Stimulated activated CD8-positive, alpha-beta memory T cell treated with anti-CD3 and anti-CD28 coated beads, Interleukin-15, amount 100 ng/mL, for 48 hours (primary cell): ENCODE measurements around the gene PCNA.
"Not testable (repeated sequence)": the region's sequence is repeated elsewhere in the genome, so short reads cannot be mapped to it uniquely, and the experiment has no call there.

Experiments
- DNase-seq, 2 donors: peaks; one replicate each; pipeline ENCODE4 v3.0.0-alpha.2; 2020; ENCODE audit warnings: low read depth in 2 of 2

The PCNA gene

DNA sequence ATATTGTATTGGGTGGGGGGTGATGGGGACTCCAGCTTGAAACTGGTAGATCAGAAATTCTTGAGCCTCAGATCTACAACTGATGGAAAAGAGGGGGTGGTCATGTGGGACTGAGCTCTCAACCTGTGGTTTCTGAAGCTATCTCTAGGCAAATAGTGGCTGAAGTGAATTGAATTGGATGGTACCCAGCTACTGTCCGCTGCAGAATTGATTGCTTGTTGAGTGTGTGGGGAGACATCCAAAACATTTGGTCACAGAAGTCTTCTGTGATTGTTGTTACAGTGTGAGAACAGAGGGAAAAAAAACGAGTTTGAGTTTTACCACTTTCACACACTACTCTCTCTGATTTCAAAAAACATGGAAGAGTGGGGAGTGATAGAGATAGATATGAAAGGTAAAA, 21.9 kb upstream of the PCNA start:
- no peak for DNase-seq

DNA sequence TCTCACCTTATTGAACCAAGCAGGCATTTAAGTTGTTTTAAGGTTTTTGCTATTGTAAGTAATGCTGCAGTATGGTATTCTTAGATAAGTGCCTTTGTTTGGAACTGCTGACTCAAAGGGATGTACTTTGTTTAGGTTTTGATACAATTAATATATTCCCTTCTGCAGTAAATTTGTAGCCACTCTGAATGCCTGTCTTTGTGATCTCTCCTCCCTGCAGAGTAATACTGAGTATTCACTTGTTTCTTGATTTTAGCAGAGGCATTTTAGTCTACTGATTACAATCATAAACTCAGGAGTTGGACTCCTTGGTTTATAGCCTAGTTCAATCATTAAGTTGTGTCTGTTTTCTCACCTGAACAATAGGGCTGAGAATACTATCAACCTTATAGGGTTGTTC, 20.4 kb upstream of the PCNA start:
- DNase-seq: no peak

DNA sequence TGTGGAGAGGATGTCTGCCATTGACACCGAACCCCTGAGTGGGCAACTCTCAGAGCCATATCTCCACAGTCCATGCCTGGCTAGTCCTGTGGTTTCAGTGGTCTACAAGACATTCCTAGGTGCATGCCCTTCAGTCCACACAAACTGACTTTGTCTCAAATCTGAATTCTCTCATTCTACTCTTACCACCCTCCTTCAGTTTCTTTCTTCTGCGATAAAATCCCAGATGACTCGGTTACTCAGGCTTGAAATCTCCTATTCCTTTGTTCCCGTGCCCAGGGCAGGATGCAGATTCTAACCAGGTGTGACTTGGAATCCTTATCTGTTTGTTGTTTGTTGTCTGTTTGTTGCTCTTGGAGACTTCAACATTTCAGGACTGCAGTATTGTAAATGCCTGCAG, 16.3 kb upstream of the PCNA start:
- DNase-seq: no peak

DNA sequence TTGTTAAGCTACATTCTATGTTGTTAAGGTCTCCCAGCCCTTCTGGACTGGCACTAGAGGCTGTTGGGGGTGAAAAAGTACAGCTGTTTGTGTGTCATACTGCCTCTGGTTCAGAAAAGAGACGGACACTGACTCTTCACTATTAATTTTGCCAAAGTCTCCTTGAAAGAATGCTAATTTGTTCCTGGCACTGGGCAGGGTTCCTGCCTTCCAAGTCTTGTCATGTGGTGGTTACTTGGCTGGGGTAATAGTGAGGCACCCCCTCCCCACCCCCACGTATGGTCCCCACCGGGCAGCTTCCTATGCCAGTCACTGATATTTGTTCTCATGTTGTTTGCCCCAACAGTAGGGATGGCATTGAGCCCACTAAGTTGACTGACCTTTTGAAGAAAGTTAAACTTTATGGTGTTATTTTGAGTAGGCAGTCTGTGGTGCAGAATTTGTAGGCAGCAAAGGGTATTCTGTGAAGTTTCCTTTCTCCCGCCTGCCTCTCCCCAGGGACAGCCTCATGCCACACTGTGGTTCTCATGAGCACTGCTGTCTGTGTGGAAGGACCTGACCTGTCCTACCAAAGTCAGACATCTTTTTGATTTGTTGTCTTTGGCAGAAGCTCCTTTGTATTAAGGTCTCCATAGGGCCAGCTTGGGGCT, 15.7 kb upstream of the PCNA start:
- no peak for DNase-seq

DNA sequence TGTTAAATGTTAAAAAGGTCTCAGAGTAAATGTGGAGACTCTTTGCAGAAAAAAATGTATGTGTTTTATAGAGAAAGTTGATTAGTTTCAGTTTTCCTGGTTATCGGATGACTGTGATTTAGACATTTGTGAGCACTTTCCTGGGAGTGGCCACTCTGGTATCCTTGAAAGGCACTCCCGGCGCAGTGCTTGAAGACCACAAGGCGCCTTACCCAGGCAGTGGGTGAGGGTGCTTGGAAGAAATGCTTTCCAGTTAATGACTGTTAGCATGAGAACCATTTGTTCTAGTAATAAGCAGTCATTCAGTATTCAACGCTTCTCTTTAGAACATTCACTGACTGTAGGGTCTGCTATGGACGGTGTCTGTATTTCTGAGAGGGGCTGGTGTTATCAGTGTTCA, 14.2 kb upstream of the PCNA start:
- DNase-seq: no peak

DNA sequence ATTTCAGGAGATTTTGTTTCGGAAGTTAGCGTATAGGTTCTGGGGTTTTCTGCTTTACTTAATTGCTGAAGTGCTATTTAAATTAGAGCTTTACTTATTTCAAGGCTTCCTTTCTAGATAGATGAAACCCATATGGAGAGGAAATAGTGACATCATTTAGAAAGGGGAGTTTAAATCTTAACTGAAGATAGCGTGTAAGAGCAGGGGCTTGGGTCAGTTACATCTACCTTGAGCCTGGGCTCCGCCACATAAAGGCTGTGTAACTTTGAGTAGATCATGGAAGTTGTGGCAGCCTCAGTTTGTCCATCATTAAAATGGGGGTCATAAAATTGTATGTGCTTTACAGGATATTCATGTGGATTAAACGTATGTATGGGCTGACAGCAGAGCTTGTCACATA, 11.7 kb upstream of the PCNA start:
- DNase-seq: no peak

DNA sequence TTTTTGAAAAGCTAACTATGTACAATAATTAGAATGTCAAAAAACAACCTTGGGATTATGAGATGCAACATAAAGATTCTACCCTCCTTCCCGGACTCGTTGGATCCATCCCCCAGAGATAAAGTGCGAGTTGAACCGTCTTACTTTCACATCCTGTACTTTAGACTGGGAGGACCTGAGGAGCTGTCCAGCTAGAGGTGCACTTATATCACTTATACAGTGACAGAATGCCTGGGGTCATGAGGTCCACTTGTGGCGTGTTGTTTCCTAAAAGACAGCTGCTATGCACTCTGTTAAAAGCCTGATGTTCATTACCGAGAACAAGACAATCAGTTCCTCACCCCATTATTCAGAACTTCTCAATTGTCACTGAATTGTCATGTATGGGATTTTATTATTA, 9.1 kb upstream of the PCNA start:
- DNase-seq: no peak

DNA sequence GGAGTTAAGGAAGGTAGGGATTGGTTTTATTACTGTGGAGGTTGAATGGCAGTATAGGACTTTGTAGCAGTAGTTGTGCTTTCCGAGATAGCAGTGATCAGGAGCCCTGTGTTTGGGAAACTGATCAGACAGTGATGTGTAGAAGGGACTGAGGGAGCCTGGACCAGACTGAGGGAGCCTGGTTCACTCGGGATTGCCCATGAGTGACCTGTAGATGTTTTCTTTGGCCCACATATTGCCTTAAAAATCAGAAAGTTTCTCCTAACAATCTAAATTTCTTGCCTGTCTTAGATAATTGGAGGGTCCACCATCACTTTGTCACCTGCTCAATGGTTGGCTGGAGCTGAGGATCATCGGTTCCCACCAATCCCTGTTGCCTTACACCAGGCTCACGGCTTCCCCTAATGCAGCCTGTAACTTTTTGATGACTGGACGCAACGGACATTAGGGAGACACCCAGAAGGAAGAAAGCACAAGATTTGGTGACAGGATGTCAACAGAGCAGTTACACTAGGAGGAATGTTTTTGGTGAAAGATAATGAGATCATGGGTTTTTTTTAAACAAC, 8.2 kb upstream of the PCNA start:
- no peak for DNase-seq

DNA sequence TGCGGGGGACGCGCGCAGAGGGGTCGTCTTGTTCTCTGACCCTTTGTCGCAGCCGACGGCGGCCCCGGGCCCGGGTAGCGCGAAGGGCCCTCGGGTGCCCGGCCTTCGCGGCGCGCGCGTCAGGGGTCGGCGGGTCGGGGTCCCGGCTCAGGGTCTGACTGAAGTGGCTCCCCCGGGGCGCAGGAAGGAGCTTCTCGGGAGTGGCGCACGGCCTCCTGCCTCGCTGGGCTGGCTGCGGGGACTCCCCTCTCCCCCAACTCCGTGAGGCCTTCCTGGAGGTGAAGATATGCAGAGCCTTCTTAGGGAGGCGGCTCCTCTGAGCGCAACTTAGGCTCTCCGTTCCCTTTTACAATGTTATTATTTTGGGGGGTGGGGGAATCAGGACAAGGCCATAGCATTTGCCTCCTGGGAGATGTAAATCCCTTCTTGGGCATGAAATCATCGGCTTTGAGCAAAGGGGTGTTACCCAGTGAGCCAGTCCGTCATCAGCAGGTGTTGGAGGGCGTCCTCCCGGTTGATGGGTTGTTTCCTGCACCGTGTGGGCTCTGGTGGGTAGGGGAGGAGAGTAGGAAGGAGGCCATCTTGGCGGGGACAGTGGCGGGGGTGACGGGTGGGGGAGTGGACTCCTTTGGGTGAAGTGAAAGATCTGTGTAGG, 7.6 kb upstream of the PCNA start:
- peak; percentile 54 to 66 for DNase-seq

DNA sequence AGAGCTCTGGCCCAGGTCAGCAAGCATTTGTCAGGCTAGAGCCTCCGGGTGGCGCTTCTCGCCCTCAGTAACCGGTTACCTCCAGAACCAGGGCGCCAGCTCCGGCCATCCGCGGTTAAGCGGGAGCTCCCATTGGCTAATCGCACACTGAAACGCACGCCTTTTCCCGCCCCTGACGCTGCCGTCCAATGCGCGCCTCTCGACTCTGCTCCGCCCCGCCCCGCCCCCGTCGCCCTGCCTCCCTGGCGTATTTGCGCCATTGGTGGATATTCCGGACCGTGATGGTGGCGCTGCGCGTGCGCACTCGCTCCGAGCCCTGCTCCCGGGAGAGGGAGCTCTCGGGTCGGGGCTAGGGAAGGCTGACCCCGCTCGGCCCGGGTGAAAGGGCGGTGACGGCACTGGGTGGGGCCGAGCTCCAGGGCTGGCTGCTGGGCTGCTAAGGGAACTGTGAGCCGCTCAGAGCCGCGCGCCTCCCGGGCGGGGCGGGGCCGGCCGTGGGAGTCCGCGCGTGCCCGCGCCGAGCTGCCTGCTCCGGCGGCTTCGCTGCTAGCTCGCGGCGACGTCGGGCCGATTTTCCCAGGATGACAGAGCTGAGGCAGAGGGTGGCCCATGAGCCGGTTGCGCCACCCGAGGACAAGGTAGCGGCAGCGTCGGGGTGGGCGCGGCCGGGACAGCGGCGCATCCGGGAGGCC, 6.9 kb upstream of the PCNA start, which contains the start of gene CDS2:
CDS2 (plus strand) TSS at position 497 of the 692 bp plus-strand sequence; CDS start at position 582, 85 bp downstream.
- DNase-seq: peak; percentile 100

DNA sequence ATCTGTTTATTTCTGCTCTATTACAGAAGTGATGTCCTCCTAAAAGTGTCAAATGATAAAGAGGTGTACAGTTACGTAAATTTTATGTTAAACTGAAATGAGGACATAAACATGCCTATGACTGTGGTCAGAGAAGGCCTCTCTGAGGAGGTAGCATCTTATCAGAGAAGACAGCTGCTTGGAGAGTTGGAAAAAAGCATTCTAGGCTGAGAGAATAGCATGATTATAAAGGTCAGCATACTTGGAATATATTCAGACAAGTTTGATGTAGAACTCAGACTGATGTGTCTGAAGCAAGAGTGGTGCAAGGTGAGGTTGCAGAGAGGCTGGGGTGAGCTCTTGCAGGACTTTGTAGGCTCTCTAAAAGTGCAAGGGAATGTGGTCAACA, 3.1 kb upstream of the PCNA start:
- no peak for DNase-seq

DNA sequence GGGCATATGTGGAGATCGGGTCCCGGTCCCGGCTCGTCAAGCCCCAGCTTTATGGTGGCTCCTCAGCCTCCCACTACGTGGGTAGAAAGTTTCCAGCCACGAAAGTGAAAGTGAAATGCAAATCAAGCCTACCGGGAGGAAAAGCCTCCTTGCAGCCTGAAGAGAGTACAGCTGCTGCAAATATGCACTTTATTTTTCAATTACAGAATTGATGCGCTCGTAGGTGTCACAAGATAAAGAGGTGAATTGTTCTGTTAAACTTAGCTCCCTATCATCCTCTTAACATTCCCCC, 373 bp upstream of the PCNA start:
- DNase-seq: no peak

DNA sequence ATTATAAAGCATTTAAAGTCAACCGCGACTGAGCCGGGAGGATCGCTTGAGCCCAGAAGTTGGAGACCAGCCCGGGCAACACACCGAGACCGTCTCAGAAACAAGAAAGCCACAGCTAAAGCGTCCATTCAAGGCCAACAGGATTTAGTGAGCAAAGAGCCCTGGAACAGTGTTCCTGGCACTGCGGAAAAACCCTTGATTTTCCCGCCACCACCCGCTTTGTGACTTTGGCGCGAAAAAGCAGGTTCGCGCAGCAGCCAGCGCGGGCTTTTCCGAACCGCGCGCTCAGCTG, 669 bp downstream of the PCNA start:
- no peak for DNase-seq

DNA sequence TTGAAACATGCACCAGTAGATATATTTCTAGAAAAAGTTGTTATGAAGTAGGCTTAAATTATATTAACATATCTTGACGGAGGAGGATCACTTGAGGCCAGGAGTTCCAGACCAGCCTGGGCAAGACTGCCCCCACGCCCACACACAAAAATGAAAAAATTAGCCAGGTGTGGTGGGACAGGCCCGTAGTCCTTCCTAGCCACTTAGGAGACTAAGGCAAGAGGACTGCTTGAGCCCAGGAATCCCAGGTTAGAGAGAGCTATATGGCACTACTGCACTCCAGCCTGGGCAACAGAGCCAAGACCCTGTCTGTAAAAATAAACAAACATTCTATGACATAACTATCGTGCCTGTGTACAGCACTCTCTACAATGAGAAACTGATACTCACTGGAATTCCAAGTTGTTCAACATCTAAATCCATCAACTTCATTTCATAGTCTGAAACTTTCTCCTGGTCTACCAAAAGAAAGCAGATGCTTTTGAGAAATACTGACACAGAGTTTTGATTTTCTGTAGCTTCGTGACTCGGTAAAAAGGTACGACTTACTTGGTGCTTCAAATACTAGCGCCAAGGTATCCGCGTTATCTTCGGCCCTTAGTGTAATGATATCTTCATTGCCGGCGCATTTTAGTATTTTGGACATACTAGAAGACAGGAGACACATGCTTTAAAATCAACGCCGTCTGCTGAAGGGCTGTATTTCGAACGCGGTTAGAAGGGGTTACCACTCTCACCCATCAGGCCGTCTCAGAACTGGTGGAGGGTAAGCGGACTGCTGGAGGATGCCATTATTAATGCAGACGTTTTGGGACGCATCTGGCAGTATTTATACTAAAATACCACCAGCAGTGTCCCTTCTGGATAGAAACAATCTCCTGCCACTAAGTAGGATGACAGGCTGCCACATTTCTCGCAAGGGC, 1.3 kb downstream of the PCNA start:
- DNase-seq: no peak

DNA sequence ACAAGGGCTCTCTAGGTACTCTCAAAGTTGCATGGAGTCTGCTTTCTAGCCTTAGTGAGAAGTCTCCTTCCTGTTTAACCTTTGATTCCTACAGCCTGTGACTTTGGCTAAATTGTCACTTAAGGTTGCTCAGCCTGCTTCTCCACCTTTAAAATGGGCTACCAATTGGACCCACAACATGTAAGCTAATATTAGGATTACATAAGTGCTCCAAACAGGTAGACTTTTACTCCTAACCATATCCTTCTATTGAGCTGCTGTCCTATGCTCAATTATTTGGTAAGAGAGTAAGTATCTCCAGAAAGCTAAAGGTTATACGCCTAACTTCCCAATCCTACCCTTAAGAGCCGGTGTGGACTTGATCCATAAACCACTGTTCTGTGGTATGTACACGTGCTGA, 2.9 kb downstream of the PCNA start:
- DNase-seq: no peak

DNA sequence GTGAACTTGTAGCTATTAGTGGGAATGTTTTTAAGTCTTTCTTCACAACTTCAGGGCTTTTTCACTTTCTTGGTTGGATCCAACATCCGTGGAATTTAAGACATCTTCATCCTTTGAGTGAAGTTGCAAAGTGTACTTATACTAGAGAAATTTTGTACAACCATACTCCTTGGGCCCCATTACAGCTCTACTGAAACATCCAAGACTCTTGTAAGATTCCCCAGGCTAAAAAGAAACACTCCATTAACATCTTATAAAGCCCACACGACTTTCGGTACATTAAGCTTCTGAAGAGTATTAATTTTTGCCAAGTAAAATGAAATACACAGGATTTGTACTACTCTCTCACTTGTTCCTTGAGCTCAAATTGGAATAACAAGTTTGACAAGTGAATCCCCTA, 5.4 kb downstream of the PCNA start:
- DNase-seq: no peak

DNA sequence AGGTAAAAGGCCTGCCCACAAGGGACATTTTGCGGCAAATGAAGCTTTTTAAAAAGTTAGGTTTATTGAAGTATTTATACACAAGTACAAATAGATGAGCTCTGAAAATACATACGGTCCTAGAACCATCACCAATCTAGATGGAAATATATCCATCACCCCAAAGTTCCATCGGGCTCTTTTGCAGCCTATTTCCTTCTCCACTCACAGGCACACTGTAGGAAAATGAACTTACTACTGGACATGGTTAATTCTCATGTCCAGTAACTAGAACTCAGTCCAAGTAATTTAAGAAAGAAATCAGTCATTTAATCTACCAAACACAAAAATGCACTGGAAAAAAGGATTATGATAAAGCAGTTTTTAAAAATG, 6.2 kb downstream of the PCNA start:
- DNase-seq: no peak

DNA sequence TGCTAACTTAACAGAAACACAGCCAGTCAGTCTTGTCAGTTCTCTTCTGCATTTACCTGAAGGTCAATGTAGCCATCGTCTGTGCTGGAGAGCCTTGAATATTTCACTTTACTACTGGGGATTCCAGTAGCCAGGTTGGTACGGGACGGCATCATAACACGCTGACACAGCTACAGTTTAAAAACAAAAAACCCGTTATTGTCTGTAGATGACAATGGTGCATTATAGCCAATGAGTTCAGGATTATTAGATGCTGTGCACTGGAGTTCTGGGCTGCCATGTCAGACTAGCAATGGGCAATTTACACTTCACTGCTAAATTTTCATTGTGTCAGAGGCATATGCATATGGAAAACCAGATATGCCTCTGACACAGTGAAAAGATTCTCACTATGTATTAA, 10.5 kb downstream of the PCNA start:
- no peak for DNase-seq

DNA sequence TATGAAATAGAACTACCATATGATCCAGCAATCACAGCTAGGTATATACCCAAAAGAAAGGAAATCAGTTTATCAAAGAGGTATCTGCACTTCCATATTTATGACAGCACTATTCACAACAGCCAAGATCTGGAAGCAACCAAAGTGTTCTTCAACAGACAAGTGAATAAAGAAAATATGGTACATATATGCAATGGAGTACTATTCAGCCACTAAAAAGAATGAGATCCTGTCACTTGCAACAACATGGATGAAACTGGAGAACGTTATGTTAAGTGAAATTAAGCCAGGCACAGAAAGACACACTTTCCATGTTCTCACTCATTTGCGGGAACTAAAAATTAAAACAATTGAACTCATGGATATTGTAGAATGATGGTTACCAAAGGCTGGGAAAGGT, 15.3 kb downstream of the PCNA start:
- DNase-seq: no peak

DNA sequence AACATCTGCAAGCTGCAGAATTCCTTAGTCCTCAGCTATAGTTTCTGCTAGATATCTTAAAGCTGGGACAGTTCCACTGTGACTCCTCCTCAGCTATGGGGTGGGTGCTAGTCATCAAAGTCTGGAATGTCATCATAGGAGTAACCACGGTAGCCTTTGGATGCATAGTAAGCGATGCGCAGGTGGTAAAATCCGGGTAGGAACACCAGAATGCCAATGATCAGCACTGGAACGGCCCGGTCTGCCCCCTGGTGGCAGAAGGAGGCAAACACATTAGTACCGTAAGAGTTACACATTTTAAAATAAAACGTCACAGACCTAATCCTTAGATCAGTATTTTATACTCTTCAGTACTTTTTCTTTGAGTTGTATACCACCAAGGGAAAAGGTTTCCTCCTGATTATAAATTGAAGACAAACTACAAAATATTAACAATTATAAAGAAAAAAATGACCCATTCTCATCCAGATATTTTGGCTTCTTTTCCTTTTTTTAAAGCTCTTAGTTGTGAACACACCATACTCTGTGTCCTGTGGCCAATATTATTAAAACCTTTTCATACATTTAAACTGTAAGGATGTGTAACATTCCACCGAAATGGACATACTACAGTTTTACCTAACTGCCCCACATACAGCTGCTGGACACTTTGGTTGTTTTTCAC, 18.9 kb downstream of the PCNA start:
- peak in 1 of 2 donors; percentile 50 for DNase-seq

DNA sequence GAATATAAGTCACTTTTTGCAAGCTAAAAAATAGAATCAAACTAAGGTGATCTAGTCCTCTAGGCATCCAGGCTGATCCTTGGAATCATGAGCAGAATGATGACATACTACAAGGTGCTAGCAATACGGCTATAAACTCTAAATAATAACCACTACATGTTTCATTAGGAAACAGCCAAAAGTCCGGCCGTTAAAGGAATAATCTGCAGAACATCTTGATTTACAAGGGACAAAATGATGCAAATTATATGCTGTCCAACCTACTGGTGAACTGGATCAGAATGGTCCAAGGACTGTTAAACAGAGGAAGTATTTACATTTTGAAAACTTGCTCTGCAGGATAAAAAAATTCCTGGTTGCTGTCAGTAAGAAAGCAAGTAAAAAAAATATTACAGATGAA, 19.8 kb downstream of the PCNA start:
- not testable (repeated sequence) for DNase-seq

DNA sequence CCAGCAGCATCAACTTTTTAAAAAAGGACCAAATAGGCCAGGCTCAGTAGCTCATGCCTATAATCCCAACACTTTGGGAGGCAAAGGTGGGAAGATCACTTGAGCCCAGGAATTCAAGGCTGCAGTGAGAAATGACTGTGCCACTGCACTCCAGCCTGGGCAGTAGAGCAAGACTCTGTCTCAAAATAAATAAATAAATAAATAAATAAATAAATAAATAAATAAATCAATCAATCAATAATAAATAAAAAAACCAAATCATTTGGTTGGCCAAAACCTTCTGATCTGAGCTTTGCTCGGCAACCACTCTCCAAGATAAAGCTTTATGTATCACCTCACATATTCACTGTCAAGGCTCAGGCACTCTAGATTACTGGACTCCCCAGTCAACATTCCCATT, 20.7 kb downstream of the PCNA start:
- not testable (repeated sequence) for DNase-seq
